WTC11 (cell line): Measurements from ENCODE around the gene HNRNPM. TPM values are rescaled to one million over a fixed set of nuclear protein-coding genes. Genes with fewer than 3 reads are reported as not detected.
"Not testable (repeated sequence)": the region's sequence is repeated elsewhere in the genome, so short reads cannot be mapped to it uniquely, and the experiment has no call there.

ENCODE experiments used
- ATAC-seq: fragments of 200-7000 bp; cut with Tn5 transposase; 2 replicates; pipeline ENCODE4 v1.10.0; 2021; ENCODE audit warnings: mild to moderate bottlenecking, moderate library complexity
- CTCF ChIA-PET: fragments of 300-600 bp; sonication (Branson Sonifier 250); formaldehyde crosslinking; loops from one replicate; lab custom pipeline; 2021; ENCODE audit warnings: antibody characterized with exemption; lab: Charles Lee
- POLR2A ChIA-PET: fragments of 350-600 bp; sonication (Branson Sonifier 250); formaldehyde crosslinking; loops from one replicate; lab custom pipeline; 2021; ENCODE audit warnings: antibody characterized with exemption; lab: Charles Lee
- DNase-seq: peaks from one replicate; pipeline ENCODE4 v3.0.0; 2021; ENCODE audit warnings: low spot score
- H3K27ac Mint-ChIP-seq: 2 replicates; pipeline ENCODE4 v1.8.0; 2021; ENCODE audit warnings: mixed read lengths
- H3K27me3 Mint-ChIP-seq: 2 replicates; pipeline ENCODE4 v1.8.0; 2021; ENCODE audit warnings: low read depth, mild to moderate bottlenecking, moderate library complexity, mixed read lengths
- H3K36me3 Mint-ChIP-seq: 2 replicates; pipeline ENCODE4 v1.8.0; 2021; ENCODE audit warnings: mixed read lengths
- H3K4me1 Mint-ChIP-seq: 2 replicates; pipeline ENCODE4 v1.8.0; 2022; ENCODE audit warnings: mixed read lengths
- H3K4me3 Mint-ChIP-seq: 2 replicates; pipeline ENCODE4 v1.8.0; 2021; ENCODE audit warnings: mild to moderate bottlenecking, moderate library complexity, mixed read lengths
- H3K9me3 Mint-ChIP-seq: 2 replicates; pipeline ENCODE4 v1.8.0; 2021; ENCODE audit warnings: mixed read lengths
- CBFB ChIP-seq: sonication (generic); formaldehyde crosslinking; IDR thresholded peaks from 2 replicates; pipeline ENCODE4 v1.8.1; 2022; ENCODE audit warnings: mild to moderate bottlenecking, low read depth, missing genetic modification reagents
- IRF2 ChIP-seq: sonication (generic); formaldehyde crosslinking; IDR thresholded peaks from 2 replicates; pipeline ENCODE4 v1.8.0; 2022; ENCODE audit warnings: low read depth, missing genetic modification reagents, borderline replicate concordance
- JUN ChIP-seq: sonication (generic); formaldehyde crosslinking; IDR thresholded peaks from 2 replicates; pipeline ENCODE4 v1.8.0; 2023; ENCODE audit warnings: mild to moderate bottlenecking, missing genetic modification reagents
- MYBL2 ChIP-seq: sonication (generic); formaldehyde crosslinking; IDR thresholded peaks from 2 replicates; pipeline ENCODE4 v1.8.1; 2023; ENCODE audit warnings: mild to moderate bottlenecking, moderate library complexity, missing genetic modification reagents
- NFYB ChIP-seq: sonication (generic); formaldehyde crosslinking; conservative IDR thresholded peaks from 2 replicates; pipeline ENCODE4 v1.8.0; 2022; ENCODE audit warnings: low read depth, missing genetic modification reagents
- NR2C2 ChIP-seq: sonication (generic); formaldehyde crosslinking; IDR thresholded peaks from 2 replicates; pipeline ENCODE4 v1.8.0; 2022; ENCODE audit warnings: mild to moderate bottlenecking, missing genetic modification reagents
- NR3C1 ChIP-seq: sonication (generic); formaldehyde crosslinking; conservative IDR thresholded peaks from 2 replicates; pipeline ENCODE4 v1.8.1; 2023; ENCODE audit warnings: low read depth, mild to moderate bottlenecking, missing genetic modification reagents
- PRRX2 ChIP-seq: fragments of 250-450 bp; sonication (Bioruptor Pico); IDR thresholded peaks from 2 replicates; pipeline ENCODE4 v1.8.0; 2021; ENCODE audit warnings: mild to moderate bottlenecking
- RELA ChIP-seq: sonication (generic); formaldehyde crosslinking; IDR thresholded peaks from 2 replicates; pipeline ENCODE4 v1.8.1; 2022; ENCODE audit warnings: missing genetic modification reagents, mild to moderate bottlenecking, borderline replicate concordance
- SMAD4 ChIP-seq: sonication (generic); formaldehyde crosslinking; IDR thresholded peaks from 2 replicates; pipeline ENCODE4 v1.8.0; 2022; ENCODE audit warnings: mild to moderate bottlenecking, missing genetic modification reagents
- TEAD1 ChIP-seq: sonication (generic); formaldehyde crosslinking; IDR thresholded peaks from 2 replicates; pipeline ENCODE4 v1.8.0; 2022; ENCODE audit warnings: mild to moderate bottlenecking, missing genetic modification reagents
- TEAD4 ChIP-seq: sonication (generic); formaldehyde crosslinking; IDR thresholded peaks from 2 replicates; pipeline ENCODE4 v1.8.0; 2022; ENCODE audit warnings: mild to moderate bottlenecking, missing genetic modification reagents
- USF2 ChIP-seq: sonication (generic); formaldehyde crosslinking; IDR thresholded peaks from 2 replicates; pipeline ENCODE4 v1.8.1; 2023; ENCODE audit warnings: mild to moderate bottlenecking, missing genetic modification reagents, moderate library complexity
- ZNF121 ChIP-seq: sonication (generic); formaldehyde crosslinking; IDR thresholded peaks from 2 replicates; pipeline ENCODE4 v1.8.0; 2023; ENCODE audit warnings: missing genetic modification reagents
- ZNF396 ChIP-seq: fragments of 250-450 bp; sonication (Bioruptor Pico); IDR thresholded peaks from 2 replicates; pipeline ENCODE4 v1.8.0; 2021; ENCODE audit warnings: mild to moderate bottlenecking, moderate library complexity, borderline replicate concordance
- ZNF532 ChIP-seq: fragments of 250-450 bp; sonication (Bioruptor Pico); IDR thresholded peaks from 2 replicates; pipeline ENCODE4 v1.9.0; 2021; ENCODE audit warnings: mild to moderate bottlenecking, borderline replicate concordance
- total RNA-seq: library from RNA; stranded (reverse); gene quantifications from 3 replicates; pipeline ENCODE4 v1.2.3, GENCODE V29; 2021
- TF ChIP-seq, protein P1 (sequence below): sonication (generic); formaldehyde crosslinking; conservative IDR thresholded peaks from 2 replicates; pipeline ENCODE4 v1.8.1; 2023; ENCODE audit warnings: mild to moderate bottlenecking, low read depth, missing genetic modification reagents, moderate library complexity
- TF ChIP-seq, protein P2 (sequence below): sonication (generic); formaldehyde crosslinking; IDR thresholded peaks from 2 replicates; pipeline ENCODE4 v1.8.1; 2022; ENCODE audit warnings: mild to moderate bottlenecking, missing genetic modification reagents, moderate library complexity, borderline replicate concordance
- TF ChIP-seq, protein P3 (sequence below): fragments of 250-450 bp; sonication (Bioruptor Pico); IDR thresholded peaks from 2 replicates; pipeline ENCODE4 v1.9.0; 2021; ENCODE audit warnings: moderate library complexity, mild to moderate bottlenecking, inconsistent platforms, borderline replicate concordance

HNRNPM gene
- total RNA-seq, 1 experiment from 2014 or later = 416 TPM

GRCh38 chr19:8514505-8515009 is 69.8 kb downstream of the HNRNPM start:
- not testable (repeated sequence) for ATAC-seq, H3K9me3 Mint-ChIP-seq, DNase-seq, H3K27ac Mint-ChIP-seq, H3K36me3 Mint-ChIP-seq, H3K27me3 Mint-ChIP-seq
- ChIA-PET CTCF (interaction anchor here (0.5 to 2.9 kb wide), 17 partner anchors 9 to 1255 kb away, joined by 3 to 75 read pairs (median 4); partner anchors contain the start of genes MARCHF2, MYO1F and RAB11B), POLR2A (interaction anchor here (0.6 to 2.3 kb wide), 8 partner anchors 9 to 174 kb away, joined by 3 to 28 read pairs (median 4); partner anchors contain the start of genes HNRNPM and RAB11B)
- H3K4me1 Mint-ChIP-seq = peaks cover 16% of the 10 kb centered on the region
- TF ChIP-seq ZNF121 (CRISPR knock-in tag) = peak; percentile 53; the same call in 1 of the 2 replicates
- H3K4me3 Mint-ChIP-seq = peak overlapping the region; percentile 86

GRCh38 chr19:8515317-8515716 is 70.5 kb downstream of the HNRNPM start:
- CTCF ChIA-PET = interaction anchor here (0.5 to 2.9 kb wide), 2 partner anchors 10 to 68 kb away, joined by 4 to 39 read pairs; no protein-coding TSS in a partner anchor
- DNase-seq = no peak
- no peak for TF ChIP-seq MYBL2 (CRISPR knock-in tag)
- TF ChIP-seq ZNF396 (CRISPR knock-in tag) = no peak
- no peak for TF ChIP-seq TEAD4
- TF ChIP-seq NR2C2 (CRISPR knock-in tag) = no peak
- TF ChIP-seq SMAD4 = no peak
- TF ChIP-seq, protein P1, sequence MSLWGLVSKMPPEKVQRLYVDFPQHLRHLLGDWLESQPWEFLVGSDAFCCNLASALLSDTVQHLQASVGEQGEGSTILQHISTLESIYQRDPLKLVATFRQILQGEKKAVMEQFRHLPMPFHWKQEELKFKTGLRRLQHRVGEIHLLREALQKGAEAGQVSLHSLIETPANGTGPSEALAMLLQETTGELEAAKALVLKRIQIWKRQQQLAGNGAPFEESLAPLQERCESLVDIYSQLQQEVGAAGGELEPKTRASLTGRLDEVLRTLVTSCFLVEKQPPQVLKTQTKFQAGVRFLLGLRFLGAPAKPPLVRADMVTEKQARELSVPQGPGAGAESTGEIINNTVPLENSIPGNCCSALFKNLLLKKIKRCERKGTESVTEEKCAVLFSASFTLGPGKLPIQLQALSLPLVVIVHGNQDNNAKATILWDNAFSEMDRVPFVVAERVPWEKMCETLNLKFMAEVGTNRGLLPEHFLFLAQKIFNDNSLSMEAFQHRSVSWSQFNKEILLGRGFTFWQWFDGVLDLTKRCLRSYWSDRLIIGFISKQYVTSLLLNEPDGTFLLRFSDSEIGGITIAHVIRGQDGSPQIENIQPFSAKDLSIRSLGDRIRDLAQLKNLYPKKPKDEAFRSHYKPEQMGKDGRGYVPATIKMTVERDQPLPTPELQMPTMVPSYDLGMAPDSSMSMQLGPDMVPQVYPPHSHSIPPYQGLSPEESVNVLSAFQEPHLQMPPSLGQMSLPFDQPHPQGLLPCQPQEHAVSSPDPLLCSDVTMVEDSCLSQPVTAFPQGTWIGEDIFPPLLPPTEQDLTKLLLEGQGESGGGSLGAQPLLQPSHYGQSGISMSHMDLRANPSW = no peak
- TF ChIP-seq USF2 (CRISPR knock-in tag) = no peak
- TF ChIP-seq RELA = no peak
- TF ChIP-seq, protein P2, sequence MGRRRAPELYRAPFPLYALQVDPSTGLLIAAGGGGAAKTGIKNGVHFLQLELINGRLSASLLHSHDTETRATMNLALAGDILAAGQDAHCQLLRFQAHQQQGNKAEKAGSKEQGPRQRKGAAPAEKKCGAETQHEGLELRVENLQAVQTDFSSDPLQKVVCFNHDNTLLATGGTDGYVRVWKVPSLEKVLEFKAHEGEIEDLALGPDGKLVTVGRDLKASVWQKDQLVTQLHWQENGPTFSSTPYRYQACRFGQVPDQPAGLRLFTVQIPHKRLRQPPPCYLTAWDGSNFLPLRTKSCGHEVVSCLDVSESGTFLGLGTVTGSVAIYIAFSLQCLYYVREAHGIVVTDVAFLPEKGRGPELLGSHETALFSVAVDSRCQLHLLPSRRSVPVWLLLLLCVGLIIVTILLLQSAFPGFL = no peak
- TF ChIP-seq PRRX2 (CRISPR knock-in tag) = no peak
- TF ChIP-seq TEAD1 = no peak
- TF ChIP-seq, protein P3, sequence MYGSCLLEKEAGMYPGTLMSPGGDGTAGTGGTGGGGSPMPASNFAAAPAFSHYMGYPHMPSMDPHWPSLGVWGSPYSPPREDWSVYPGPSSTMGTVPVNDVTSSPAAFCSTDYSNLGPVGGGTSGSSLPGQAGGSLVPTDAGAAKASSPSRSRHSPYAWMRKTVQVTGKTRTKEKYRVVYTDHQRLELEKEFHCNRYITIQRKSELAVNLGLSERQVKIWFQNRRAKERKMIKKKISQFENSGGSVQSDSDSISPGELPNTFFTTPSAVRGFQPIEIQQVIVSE (CRISPR knock-in tag) = no peak
- TF ChIP-seq CBFB (CRISPR knock-in tag) = no peak
- TF ChIP-seq NR3C1 (CRISPR knock-in tag) = no peak
- no peak for TF ChIP-seq ZNF532 (CRISPR knock-in tag)
- TF ChIP-seq NFYB (CRISPR knock-in tag) = no peak
- no peak for TF ChIP-seq JUN (CRISPR knock-in tag)
- no peak for TF ChIP-seq IRF2 (CRISPR knock-in tag)

More at GRCh38 chr19:8515317-8515716, 70.5 kb downstream of the HNRNPM start:
- Mint-ChIP-seq H3K9me3 (no peaks in the 10 kb centered on the region), H3K27me3 (peaks cover 6% of the 10 kb centered on the region; the same call in 1 of the 2 replicates), H3K27ac (peak overlapping the region; percentile 54), H3K4me3 (peak overlapping the region; percentile 86; the same call in 1 of the 2 replicates), H3K4me1 (peaks cover 16% of the 10 kb centered on the region), H3K36me3 (peaks cover 4% of the 10 kb centered on the region; the same call in 1 of the 2 replicates)
- ATAC-seq = no peak
- POLR2A ChIA-PET = no interaction called here
